GM19035 (cell line): Measurements from ENCODE around the gene RAB28.

Experiments used
- ATAC-seq: cut with Tn5 transposase; IDR thresholded peaks from one replicate; pipeline ENCODE4 v1.9.1; 2021; ENCODE audit not compliant: unreplicated experiment

RAB28 gene

GRCh38 chr4:13484122-13484748 lies at the start of gene RAB28:
TSS of gene RAB28 (minus strand) at chr4:13484340.
- peak; percentile 96 for ATAC-seq

GRCh38 chr4:13531625-13531998 lies 47.5 kb upstream of the RAB28 start:
- ATAC-seq, result no peak

GRCh38 chr4:13530823-13531624 lies 46.9 kb upstream of the RAB28 start:
- no peak for ATAC-seq

- ATAC-seq, result no peak
Observed at GRCh38 chr4:13529128-13529919, 45.2 kb upstream of the RAB28 start.

GRCh38 chr4:13528821-13529127 lies 44.6 kb upstream of the RAB28 start:
- no peak for ATAC-seq

- peak; percentile 83 for ATAC-seq
Observed at GRCh38 chr4:13527981-13528820, 44.1 kb upstream of the RAB28 start.

GRCh38 chr4:13527192-13527980 lies 43.2 kb upstream of the RAB28 start:
- ATAC-seq, result no peak

GRCh38 chr4:13526658-13527057 lies 42.5 kb upstream of the RAB28 start:
- ATAC-seq, result no peak

- no peak for ATAC-seq
Observed at GRCh38 chr4:13525606-13526281, 41.6 kb upstream of the RAB28 start.

GRCh38 chr4:13524504-13525243 lies 40.5 kb upstream of the RAB28 start:
- no peak for ATAC-seq

- no peak for ATAC-seq
Observed at GRCh38 chr4:13523591-13524503, 39.7 kb upstream of the RAB28 start.

GRCh38 chr4:13523105-13523477 lies 39.0 kb upstream of the RAB28 start:
- no peak for ATAC-seq

GRCh38 chr4:13522282-13523104 lies 38.4 kb upstream of the RAB28 start:
- no peak for ATAC-seq

GRCh38 chr4:13521047-13521446 lies 36.9 kb upstream of the RAB28 start:
- ATAC-seq, result no peak

GRCh38 chr4:13516315-13516860 lies 32.2 kb upstream of the RAB28 start:
- no peak for ATAC-seq

- no peak for ATAC-seq
Observed at GRCh38 chr4:13515268-13515667, 31.1 kb upstream of the RAB28 start.

GRCh38 chr4:13514722-13515121 lies 30.6 kb upstream of the RAB28 start:
- ATAC-seq, result no peak
